Effector memory CD4-positive, alpha-beta T cell (primary cell): ENCODE results near the gene C1orf232.

ENCODE experiments used
- DNase-seq, 3 donors: peaks; one replicate each; pipeline ENCODE4 v3.0.0-alpha.2; 2020
- H3K27ac ChIP-seq: 2 replicates; pipeline ENCODE4 v1.7.0; 2013; ENCODE audit warnings: mild to moderate bottlenecking, low read length, moderate library complexity; ENCODE audit not compliant: insufficient read depth, poor library complexity, severe bottlenecking
- H3K27me3 ChIP-seq: replicated peaks from 2 replicates; pipeline ENCODE4 v1.7.0; 2013; ENCODE audit warnings: mild to moderate bottlenecking, low read length; ENCODE audit not compliant: insufficient read depth, control insufficient read depth, poor library complexity, severe bottlenecking
- H3K36me3 ChIP-seq: 2 replicates; pipeline ENCODE4 v1.7.0; 2013; ENCODE audit warnings: mild to moderate bottlenecking, low read length, moderate library complexity; ENCODE audit not compliant: control insufficient read depth, insufficient read depth
- H3K4me1 ChIP-seq: 2 replicates; pipeline ENCODE4 v1.7.0; 2013; ENCODE audit warnings: low read length, mild to moderate bottlenecking; ENCODE audit not compliant: control insufficient read depth, insufficient read depth, poor library complexity, severe bottlenecking
- H3K4me3 ChIP-seq: 2 replicates; pipeline ENCODE4 v1.7.0; 2013; ENCODE audit warnings: low read length, low read depth, mild to moderate bottlenecking; ENCODE audit not compliant: insufficient read depth, poor library complexity, severe bottlenecking
- H3K9me3 ChIP-seq: 2 replicates; pipeline ENCODE4 v1.7.0; 2013; ENCODE audit warnings: mild to moderate bottlenecking, low read length, moderate library complexity; ENCODE audit not compliant: control insufficient read depth

The C1orf232 gene

GRCh38 chr1:26181586-26182382, 13.0 kb upstream of the C1orf232 start:
- H3K36me3 ChIP-seq: no peaks in the 10 kb centered on the region
- no peak for DNase-seq
- no peak overlapping the region for H3K27ac ChIP-seq
- no peaks in the 10 kb centered on the region for H3K4me1 ChIP-seq
- H3K27me3 ChIP-seq: no peaks in the 10 kb centered on the region
- no peak overlapping the region for H3K4me3 ChIP-seq
- no peaks in the 10 kb centered on the region for H3K9me3 ChIP-seq

GRCh38 chr1:26180010-26180506, 11.3 kb upstream of the C1orf232 start:
- Histone ChIP-seq H3K27ac (no peak overlapping the region), H3K27me3 (no peaks in the 10 kb centered on the region), H3K36me3 (no peaks in the 10 kb centered on the region), H3K4me1 (no peaks in the 10 kb centered on the region), H3K4me3 (no peak overlapping the region), H3K9me3 (no peaks in the 10 kb centered on the region)
- no peak for DNase-seq

- no peak for DNase-seq
- no peaks in the 10 kb centered on the region for H3K9me3 ChIP-seq
- H3K36me3 ChIP-seq: no peaks in the 10 kb centered on the region
- H3K27me3 ChIP-seq: no peaks in the 10 kb centered on the region
- no peak within 1 kb of the TSS for H3K27ac ChIP-seq
- no peak within 1 kb of the TSS for H3K4me3 ChIP-seq
- no peaks in the 10 kb centered on the region for H3K4me1 ChIP-seq
Observed at GRCh38 chr1:26177182-26177684, 8.5 kb upstream of the C1orf232 start, which contains the start of gene CNKSR1. TSS of gene CNKSR1 (plus strand) at chr1:26177491. CDS start at chr1:26177548, 57 bp downstream.

- DNase-seq: no peak
- no peak overlapping the region for H3K4me3 ChIP-seq
- no peaks in the 10 kb centered on the region for H3K27me3 ChIP-seq
- H3K36me3 ChIP-seq: no peaks in the 10 kb centered on the region
- H3K4me1 ChIP-seq: peaks cover 4% of the 10 kb centered on the region
- no peak overlapping the region for H3K27ac ChIP-seq
- H3K9me3 ChIP-seq: no peaks in the 10 kb centered on the region
Observed at GRCh38 chr1:26175346-26175745, 6.6 kb upstream of the C1orf232 start.

GRCh38 chr1:26171084-26172072, 2.6 kb upstream of the C1orf232 start, which contains the start of gene ZNF593OS:
TSS of gene ZNF593OS (minus strand) at chr1:26171832. CDS start at chr1:26171661, 171 bp downstream.
- DNase-seq: no peak
- H3K4me1 ChIP-seq: peaks cover 6% of the 10 kb centered on the region
- no peaks in the 10 kb centered on the region for H3K27me3 ChIP-seq
- peak within 1 kb of the TSS; percentile 92 for H3K4me3 ChIP-seq
- H3K9me3 ChIP-seq: no peaks in the 10 kb centered on the region
- no peaks in the 10 kb centered on the region for H3K36me3 ChIP-seq
- no peak within 1 kb of the TSS for H3K27ac ChIP-seq

GRCh38 chr1:26170472-26170821, 1.7 kb upstream of the C1orf232 start:
- Histone ChIP-seq H3K9me3 (no peaks in the 10 kb centered on the region), H3K27ac (no peak overlapping the region), H3K4me3 (peak overlapping the region; percentile 92), H3K36me3 (no peaks in the 10 kb centered on the region), H3K4me1 (peaks cover 6% of the 10 kb centered on the region), H3K27me3 (no peaks in the 10 kb centered on the region)
- DNase-seq: no peak

GRCh38 chr1:26169669-26170471, 1.1 kb upstream of the C1orf232 start, which contains the start of gene ZNF593:
TSS of gene ZNF593 (plus strand) at chr1:26169908. CDS start at chr1:26169984, 76 bp downstream.
- peak within 1 kb of the TSS; percentile 74 for H3K27ac ChIP-seq
- peak within 1 kb of the TSS; percentile 92 for H3K4me3 ChIP-seq
- peaks cover 6% of the 10 kb centered on the region for H3K4me1 ChIP-seq
- H3K36me3 ChIP-seq: no peaks in the 10 kb centered on the region
- H3K27me3 ChIP-seq: no peaks in the 10 kb centered on the region
- DNase-seq: peak; percentile 65 to 82 (median 75)
- H3K9me3 ChIP-seq: no peaks in the 10 kb centered on the region

GRCh38 chr1:26169198-26169554, 413 bp upstream of the C1orf232 start:
- DNase-seq: no peak
- H3K4me1 ChIP-seq: peaks cover 9% of the 10 kb centered on the region
- peak overlapping the region; percentile 74 for H3K27ac ChIP-seq
- no peaks in the 10 kb centered on the region for H3K36me3 ChIP-seq
- no peaks in the 10 kb centered on the region for H3K9me3 ChIP-seq
- peak overlapping the region; percentile 92 for H3K4me3 ChIP-seq
- no peaks in the 10 kb centered on the region for H3K27me3 ChIP-seq

- no peak overlapping the region for H3K4me3 ChIP-seq
- no peak overlapping the region for H3K27ac ChIP-seq
- no peaks in the 10 kb centered on the region for H3K36me3 ChIP-seq
- H3K9me3 ChIP-seq: no peaks in the 10 kb centered on the region
- H3K27me3 ChIP-seq: peaks cover 9% of the 10 kb centered on the region
- H3K4me1 ChIP-seq: peaks cover 19% of the 10 kb centered on the region
- no peak for DNase-seq
Observed at GRCh38 chr1:26166719-26167281, 2.0 kb downstream of the C1orf232 start.
